ENCODE data around the gene POLR1E.

The POLR1E gene

GRCh38 chr9:37508834-37509206 is 23.1 kb downstream of the POLR1E start:
- TF ChIP-seq GATA3 (IDR thresholded peaks at IDR 0.05; ENCODE audit: low read depth, low read length) = no peak
- TF ChIP-seq GATA2 (IDR thresholded peaks at IDR 0.05; ENCODE audit: low read depth, low read length) = no peak

GRCh38 chr9:37509536-37509935 is 23.8 kb downstream of the POLR1E start:
- no peak for TF ChIP-seq GATA3 (IDR thresholded peaks at IDR 0.05; ENCODE audit: low read depth, low read length)
- TF ChIP-seq GATA2 (IDR thresholded peaks at IDR 0.05; ENCODE audit: low read depth, low read length) = no peak

GRCh38 chr9:37511016-37512010 is 25.6 kb downstream of the POLR1E start:
- TF ChIP-seq GATA2 (IDR thresholded peaks at IDR 0.05; ENCODE audit: low read depth, low read length) (no peak), GATA3 (IDR thresholded peaks at IDR 0.05; ENCODE audit: low read depth, low read length) (no peak)

- no peak for TF ChIP-seq GATA2 (IDR thresholded peaks at IDR 0.05; ENCODE audit: low read depth, low read length)
- no peak for TF ChIP-seq GATA3 (IDR thresholded peaks at IDR 0.05; ENCODE audit: low read depth, low read length)
Measured at GRCh38 chr9:37512437-37512836, 26.7 kb downstream of the POLR1E start.

- TF ChIP-seq GATA2 (IDR thresholded peaks at IDR 0.05; ENCODE audit: low read depth, low read length) (no peak), GATA3 (IDR thresholded peaks at IDR 0.05; ENCODE audit: low read depth, low read length) (no peak)
Measured at GRCh38 chr9:37514999-37515398, 29.3 kb downstream of the POLR1E start.

- TF ChIP-seq GATA2 (IDR thresholded peaks at IDR 0.05; ENCODE audit: low read depth, low read length) (no peak), GATA3 (IDR thresholded peaks at IDR 0.05; ENCODE audit: low read depth, low read length) (no peak)
Measured at GRCh38 chr9:37515620-37516258, 30.0 kb downstream of the POLR1E start.

- no peak for TF ChIP-seq GATA3 (IDR thresholded peaks at IDR 0.05; ENCODE audit: low read depth, low read length)
- TF ChIP-seq GATA2 (IDR thresholded peaks at IDR 0.05; ENCODE audit: low read depth, low read length) = no peak
Measured at GRCh38 chr9:37517923-37518322, 32.2 kb downstream of the POLR1E start.

- TF ChIP-seq GATA3 (IDR thresholded peaks at IDR 0.05; ENCODE audit: low read depth, low read length) (no peak), GATA2 (IDR thresholded peaks at IDR 0.05; ENCODE audit: low read depth, low read length) (peak; percentile 57; the same call in 1 of the 2 replicates)
Measured at GRCh38 chr9:37520641-37521040, 34.9 kb downstream of the POLR1E start.

GRCh38 chr9:37521111-37521510 is 35.4 kb downstream of the POLR1E start:
- TF ChIP-seq GATA2 (IDR thresholded peaks at IDR 0.05; ENCODE audit: low read depth, low read length) (no peak), GATA3 (IDR thresholded peaks at IDR 0.05; ENCODE audit: low read depth, low read length) (no peak)

- no peak for TF ChIP-seq GATA2 (IDR thresholded peaks at IDR 0.05; ENCODE audit: low read depth, low read length)
- no peak for TF ChIP-seq GATA3 (IDR thresholded peaks at IDR 0.05; ENCODE audit: low read depth, low read length)
Measured at GRCh38 chr9:37522971-37523370, 37.2 kb downstream of the POLR1E start.

- no peak for TF ChIP-seq GATA2 (IDR thresholded peaks at IDR 0.05; ENCODE audit: low read depth, low read length)
- no peak for TF ChIP-seq GATA3 (IDR thresholded peaks at IDR 0.05; ENCODE audit: low read depth, low read length)
Measured at GRCh38 chr9:37523916-37524315, 38.2 kb downstream of the POLR1E start.

- TF ChIP-seq GATA3 (IDR thresholded peaks at IDR 0.05; ENCODE audit: low read depth, low read length) (no peak), GATA2 (IDR thresholded peaks at IDR 0.05; ENCODE audit: low read depth, low read length) (no peak)
Measured at GRCh38 chr9:37528652-37529471, 43.1 kb downstream of the POLR1E start.

- TF ChIP-seq GATA2 (IDR thresholded peaks at IDR 0.05; ENCODE audit: low read depth, low read length) (no peak), GATA3 (IDR thresholded peaks at IDR 0.05; ENCODE audit: low read depth, low read length) (no peak)
Measured at GRCh38 chr9:37531699-37532098, 46.0 kb downstream of the POLR1E start.

- TF ChIP-seq GATA3 (IDR thresholded peaks at IDR 0.05; ENCODE audit: low read depth, low read length) (no peak), GATA2 (IDR thresholded peaks at IDR 0.05; ENCODE audit: low read depth, low read length) (no peak)
Measured at GRCh38 chr9:37534412-37534811, 48.7 kb downstream of the POLR1E start.
